HG03108 (cell line): Measurements from ENCODE around the gene ZNF776.
"Not testable (repeated sequence)": the region's sequence is repeated elsewhere in the genome, so short reads cannot be mapped to it uniquely, and the experiment has no call there.

ENCODE experiments used
- ATAC-seq: cut with Tn5 transposase; IDR thresholded peaks from one replicate; pipeline ENCODE4 v1.9.1; 2021; ENCODE audit warnings: moderate library complexity; ENCODE audit not compliant: unreplicated experiment

ZNF776 gene

DNA sequence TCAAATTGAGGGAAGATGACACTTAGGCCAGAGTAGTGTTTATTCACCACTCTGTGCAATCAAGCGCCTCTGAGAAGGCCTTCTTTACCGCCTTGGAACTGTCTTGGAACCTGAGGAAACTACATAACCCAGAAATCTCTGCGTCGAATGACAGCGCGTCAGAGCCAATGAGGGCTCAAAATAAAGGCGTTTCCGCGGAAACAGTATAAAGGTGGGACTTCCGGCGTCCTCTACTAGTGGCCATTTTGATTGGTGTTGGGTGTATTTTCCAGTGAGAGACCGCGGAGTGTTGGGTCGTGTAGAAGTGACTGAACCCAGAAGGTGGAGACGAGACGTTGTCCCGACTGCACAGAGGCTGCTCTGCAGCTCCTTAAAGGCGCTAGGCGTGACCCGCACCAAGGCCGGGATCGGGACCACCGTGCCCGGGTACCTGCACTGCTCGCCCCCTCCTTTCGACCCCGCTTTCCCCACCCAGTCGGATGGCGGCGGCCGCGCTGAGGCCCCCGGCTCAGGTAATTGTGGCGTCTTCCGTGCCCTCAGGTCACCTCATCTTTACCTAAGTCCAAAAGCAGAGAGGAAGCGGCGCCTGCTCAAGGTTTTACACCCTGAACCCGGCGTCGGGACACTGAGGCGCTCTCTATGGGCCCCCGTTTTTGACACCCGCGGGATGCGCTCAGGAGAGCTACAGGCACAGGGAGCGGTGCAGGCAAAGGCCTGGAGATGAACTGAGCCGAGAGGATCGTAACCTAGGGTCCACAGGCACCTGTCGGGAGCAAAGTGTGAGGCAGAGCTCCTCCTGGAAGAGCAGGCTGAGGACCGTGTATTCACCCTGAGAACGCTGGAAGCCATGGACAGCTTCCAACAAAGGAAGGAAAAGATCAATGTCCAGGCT lies at the start of gene ZNF776:
Gene ZNF776 (plus strand): TSS at position 236 of the 892 bp plus-strand sequence. CDS start 244 bp downstream, at position 480.
- ATAC-seq = peak; percentile 99

DNA sequence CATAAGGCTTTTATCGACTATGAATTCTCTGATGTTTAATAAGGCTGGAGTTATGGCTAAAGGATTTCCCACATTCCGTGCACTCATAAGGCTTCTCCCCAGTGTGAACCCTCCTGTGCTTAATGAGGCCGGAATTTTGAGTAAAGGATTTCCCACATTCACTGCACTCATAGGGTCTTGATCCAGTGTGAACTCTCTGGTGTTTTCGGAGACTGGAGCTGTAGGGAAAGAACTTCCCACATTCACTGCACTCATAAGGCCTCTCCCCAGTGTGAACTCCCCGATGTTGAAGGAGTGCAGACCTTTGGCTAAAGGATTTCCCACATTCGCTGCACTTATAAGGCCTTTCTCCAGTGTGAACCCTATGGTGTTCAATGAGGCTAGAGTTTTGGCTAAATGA lies 45.0 kb upstream of the ZNF776 start:
- no peak for ATAC-seq

DNA sequence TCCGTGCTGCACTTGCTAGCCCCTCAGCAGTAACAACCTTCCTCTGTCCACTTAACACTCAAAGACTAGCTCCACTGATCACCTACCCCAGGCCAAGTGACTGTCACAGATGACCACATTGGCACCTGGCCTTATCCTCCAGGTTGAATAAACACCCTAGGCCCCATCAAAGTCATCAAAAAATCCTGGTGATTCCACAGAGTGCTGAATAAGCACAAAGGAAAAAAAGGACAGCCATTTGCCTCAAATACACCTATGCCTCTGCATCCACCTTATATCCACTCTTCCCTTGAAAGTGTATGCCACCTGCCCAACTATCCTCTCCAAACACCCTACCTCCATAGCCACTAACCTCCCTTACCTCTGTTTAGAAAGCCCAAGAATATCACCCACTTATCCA lies 40.3 kb upstream of the ZNF776 start:
- no peak for ATAC-seq

DNA sequence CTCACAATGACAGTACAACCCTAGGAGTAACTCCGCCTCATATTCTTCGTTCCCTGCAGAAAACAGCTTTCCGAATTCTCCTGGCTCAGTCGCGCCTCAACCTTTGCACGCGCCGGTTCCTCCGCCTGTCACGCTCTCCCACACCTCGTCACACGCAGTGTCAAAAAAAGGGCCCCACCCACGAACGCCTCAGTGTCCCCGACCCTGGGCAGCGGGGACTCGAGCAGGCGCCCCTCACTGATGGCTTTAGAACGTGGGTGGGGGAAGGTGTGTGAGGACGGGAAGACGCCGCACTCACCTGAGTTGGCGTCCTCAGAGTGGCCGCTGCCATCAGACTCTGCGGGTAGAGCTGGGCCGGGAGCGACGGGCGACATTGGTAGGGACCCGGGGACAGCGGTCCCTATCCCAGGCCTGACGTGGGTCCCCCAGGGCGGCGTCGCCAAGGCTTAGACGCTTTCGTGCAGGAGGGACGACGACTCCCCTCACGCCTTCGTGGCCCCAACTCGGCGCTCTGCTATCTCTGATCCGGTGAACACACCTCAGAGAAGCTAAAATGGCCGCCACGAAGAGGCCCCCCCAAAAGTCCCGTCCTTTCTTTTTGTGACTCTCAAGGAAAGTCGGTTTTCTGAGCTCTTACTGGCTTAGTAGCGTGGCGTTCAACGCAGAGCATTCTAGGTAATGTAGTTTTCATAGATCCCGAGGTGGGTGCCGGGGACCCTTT lies 37.8 kb upstream of the ZNF776 start, which contains the start of gene ZNF154:
Gene ZNF154 (minus strand): TSS at position 564 of the 721 bp plus-strand sequence. CDS start 233 bp downstream, at position 331.
- ATAC-seq = no peak

DNA sequence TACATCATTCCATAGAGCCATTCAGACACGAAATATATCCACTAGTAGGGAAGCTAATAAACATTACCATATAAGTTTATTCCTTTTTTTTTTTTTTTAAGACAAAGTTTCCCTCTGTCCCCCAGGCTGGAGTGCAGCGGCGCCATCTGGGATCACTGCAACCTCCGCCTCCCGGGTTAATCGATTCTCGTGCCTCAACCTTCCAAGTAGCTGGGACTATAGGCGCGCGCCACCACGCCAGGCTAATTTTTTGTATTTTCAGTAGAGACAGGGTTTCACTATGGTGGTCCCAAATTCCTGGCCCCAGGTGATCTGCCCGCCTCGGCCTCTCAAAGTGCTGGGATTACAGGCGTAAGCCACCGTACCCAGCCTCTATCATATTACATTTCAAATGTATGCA lies 37.0 kb upstream of the ZNF776 start:
- ATAC-seq = no peak

DNA sequence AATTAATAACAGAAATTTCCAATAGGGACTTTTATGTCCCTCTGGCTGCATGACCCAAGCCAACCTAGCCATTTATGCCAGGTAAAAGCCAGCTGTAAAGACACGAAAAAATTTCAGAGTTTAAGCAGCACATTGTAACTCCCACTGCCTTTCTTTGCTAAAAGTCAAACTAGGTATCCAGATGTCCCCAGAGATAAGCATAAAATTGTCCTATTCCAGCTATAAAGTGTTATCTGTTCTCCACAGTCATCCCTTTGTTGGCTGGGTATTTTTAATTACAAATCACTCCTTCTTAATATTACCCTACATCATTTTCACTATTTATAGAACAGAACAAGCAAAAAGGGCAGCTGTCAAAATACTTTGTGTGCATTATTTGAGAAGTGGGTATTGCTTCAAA lies 34.4 kb upstream of the ZNF776 start:
- no peak for ATAC-seq

DNA sequence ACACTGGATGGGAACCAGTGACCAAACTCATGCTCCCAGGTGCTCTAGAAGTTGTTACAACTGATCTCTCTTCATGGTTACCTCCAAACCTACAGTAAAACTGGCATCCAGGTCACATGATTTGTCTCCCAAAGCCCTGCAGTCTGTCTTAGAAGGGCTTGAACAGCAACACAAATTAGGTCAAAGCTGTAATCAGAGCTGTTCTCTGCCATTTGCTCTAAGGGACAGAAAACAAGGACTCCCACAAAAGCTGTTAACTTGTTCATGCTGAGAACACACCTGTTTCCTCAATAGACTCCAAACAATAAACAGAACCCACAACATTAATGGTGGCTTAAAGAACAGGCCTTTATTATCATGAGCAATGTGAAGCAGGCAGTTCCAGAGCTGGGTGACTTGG lies 27.2 kb upstream of the ZNF776 start:
- ATAC-seq = no peak

DNA sequence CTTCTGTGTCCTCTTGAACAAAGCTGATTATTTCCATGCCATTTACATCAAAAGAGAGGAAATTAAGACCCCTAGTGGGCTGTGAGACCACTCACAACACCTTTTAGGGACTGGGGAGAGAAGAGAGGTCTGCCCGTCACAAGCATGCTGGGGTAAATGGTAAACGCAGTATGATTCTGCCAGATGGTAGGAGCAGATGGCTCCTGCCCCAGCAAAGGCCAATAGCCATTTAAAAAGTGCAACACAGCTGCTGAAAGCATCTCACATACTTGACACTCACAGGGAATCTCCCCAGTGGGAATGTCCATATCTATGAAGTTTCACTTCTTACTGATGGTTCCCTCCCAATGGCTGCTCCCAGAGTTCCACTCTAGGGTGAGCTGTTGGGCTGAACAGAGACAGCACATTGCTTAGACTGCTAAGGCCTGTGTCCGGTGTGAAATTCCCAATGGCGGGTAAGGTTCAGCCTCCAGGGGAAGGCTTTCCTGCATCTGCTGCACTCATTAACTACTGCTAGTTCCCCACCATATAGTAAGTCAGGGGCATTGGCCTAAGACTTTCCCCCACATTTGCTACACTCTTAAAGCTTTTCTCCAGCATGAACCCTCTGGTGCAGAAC lies 26.6 kb upstream of the ZNF776 start:
- ATAC-seq = no peak

DNA sequence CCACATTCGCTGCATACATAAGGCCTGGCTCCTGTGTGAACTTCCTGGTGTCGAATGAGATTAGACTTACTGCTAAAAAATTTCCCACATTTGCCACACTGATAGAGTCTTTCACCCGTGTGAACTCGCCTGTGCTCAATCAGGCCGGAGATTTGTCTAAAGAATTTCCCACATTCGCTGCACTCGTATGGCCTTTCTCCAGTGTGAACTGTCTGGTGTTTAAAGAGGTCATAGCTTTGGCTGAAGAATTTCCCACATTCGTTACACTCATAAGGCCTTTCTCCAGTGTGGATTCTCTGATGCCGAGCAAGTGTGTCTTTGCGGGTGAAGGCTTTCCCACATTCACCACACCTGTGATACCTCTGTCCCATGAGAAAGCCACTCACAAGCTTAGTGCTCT lies 25.7 kb upstream of the ZNF776 start:
- no peak for ATAC-seq

DNA sequence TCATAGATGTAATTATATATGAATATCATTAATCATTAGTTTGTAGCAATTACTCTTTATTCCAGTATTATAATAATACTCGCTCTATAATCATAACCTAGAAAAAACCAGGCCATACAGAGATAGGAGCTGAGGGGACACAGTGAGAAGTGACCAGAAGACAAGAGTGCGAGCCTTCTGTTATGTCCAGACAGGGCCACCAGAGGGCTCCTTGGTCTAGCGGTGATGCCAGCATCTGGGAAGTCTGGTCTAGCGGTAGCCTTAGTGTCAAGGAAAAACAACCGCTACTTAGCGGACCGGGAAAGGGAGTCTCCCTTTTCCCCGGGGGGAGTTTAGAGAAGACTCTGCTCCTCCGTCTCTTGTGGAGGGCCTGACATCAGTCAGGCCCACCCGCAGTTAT lies 8.3 kb upstream of the ZNF776 start:
- not testable (repeated sequence) for ATAC-seq

DNA sequence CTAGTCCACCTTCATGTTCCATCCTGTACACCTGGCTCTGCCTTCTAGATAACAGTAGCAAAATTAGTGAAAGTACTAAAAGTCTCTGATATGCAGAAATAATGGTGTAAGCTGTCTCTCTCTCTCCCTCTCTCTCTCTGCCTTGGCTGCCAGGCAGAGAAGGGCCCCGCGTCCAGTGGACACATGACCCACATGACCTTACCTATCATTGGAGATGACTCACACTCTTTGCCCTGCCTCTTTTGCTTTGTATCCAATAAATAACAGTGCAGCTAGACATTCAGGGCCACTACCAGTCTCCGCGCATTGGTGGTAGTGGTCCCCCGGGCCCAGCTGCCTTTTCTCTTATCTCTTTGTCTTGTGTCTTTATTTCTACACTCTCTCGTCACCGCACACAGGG lies 7.8 kb upstream of the ZNF776 start:
- ATAC-seq = not testable (repeated sequence)

DNA sequence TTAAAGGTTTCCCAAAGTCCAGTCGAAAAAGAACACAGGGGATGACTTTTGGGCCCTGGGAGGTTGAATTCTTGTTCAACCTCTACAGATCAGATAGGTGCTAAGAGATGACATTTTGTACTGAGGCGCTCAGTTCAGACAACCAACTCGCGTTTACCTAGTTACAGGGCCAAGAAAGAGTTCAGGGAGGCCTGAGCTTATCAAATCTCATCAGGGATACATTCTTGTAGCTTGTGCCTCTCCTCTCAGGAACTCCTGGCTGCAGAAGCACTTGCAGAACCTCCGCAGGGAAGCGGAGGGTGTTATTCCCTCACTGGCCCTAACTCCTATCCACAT lies 825 bp downstream of the ZNF776 start:
- no peak for ATAC-seq

DNA sequence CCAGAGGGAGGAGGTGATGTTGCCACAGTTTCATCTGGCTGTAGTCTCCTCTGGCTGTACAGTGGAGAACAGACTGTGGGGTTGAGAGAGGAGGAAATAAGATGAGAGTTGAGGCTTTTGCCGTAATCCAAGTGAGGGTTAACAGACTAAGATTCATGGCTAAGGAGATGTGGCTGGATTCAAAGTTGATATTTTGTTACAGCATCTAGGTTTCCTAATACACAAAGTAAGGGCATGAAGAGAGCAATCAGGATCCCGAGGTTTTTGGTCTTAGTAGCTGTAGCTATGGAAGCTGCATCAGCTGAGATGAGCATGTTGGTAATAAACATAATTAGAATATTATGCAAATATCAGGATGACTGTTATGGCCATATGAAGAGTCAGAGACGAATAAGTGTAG lies 1.4 kb downstream of the ZNF776 start:
- ATAC-seq = no peak

DNA sequence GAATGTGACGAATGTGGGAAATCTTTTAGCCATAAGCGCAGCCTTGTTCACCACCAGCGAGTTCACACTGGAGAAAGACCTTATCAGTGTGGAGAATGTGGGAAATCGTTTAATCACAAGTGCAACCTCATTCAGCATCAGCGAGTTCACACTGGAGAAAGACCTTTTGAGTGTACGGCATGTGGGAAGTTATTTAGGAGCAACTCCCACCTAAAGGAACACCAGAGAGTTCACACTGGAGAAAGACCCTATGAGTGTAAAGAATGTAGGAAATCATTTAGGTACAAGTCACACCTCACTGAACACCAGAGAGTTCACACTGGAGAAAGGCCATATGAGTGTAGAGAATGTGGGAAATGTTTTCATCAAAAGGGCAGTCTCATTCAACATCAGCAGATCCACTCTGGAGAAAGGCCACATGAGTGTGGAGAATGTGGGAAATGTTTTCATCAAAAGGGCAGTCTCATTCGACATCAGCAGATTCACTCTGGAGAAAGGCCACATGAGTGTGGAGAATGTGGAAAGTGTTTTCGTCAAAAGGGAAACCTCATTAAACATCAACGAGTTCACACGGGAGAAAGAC lies 7.6 kb downstream of the ZNF776 start:
- no peak for ATAC-seq

DNA sequence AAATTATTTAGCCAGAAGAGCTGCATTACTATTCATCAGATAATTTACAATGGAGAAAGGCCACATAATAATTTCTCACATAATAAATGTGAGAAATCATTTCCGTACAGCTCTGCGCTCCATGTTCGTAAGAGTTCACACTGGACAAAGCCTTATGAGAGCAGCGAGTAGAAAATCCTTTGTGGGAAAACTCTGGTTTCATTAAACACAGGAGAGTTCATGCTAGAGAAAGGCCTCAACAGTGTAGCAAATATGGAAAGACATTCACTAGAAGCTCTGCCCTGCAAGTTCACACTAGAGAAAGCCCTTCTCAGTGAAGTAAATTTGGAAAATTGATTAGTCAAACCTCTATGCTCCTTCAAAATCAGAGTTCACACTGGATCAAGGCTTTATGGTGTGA lies 8.4 kb downstream of the ZNF776 start:
- no peak for ATAC-seq

DNA sequence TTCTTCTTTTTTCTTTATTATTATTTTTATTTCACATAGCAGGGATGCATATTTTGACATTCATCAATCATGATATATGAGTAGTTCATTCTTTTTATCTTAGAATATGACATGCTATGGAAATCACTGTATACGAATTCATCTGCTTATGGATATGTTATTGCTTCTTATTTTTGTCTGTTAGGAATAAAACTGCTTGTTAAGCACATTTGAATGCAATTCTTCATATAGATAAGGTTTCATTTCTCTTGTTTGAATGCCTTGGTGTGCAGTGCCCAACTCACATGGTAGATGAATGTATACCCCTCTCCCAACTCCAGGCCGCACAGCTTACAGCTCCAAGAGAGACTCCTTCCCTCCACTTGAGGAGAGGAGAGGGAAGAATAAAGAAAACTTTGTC lies 11.3 kb downstream of the ZNF776 start:
- ATAC-seq = no peak

DNA sequence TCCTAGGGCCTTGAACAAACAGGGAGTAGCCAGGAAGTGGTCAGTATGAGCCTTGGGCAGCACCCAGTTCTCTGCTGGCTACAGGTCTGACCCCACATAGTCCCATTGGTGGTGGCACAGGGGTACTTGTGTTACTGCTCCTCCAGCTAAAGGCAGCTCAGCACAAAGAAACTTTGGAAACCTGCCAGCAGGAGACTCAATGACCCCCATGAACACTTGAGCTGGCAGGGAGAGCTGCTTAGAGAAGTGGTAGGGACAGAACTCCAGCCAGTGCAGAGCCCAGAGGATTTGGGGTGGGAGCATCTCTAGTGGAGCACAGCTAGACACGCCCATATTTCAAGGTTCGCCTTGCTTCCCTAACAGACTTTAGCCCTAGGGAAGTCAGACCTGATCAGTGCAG lies 12.5 kb downstream of the ZNF776 start:
- ATAC-seq = no peak

DNA sequence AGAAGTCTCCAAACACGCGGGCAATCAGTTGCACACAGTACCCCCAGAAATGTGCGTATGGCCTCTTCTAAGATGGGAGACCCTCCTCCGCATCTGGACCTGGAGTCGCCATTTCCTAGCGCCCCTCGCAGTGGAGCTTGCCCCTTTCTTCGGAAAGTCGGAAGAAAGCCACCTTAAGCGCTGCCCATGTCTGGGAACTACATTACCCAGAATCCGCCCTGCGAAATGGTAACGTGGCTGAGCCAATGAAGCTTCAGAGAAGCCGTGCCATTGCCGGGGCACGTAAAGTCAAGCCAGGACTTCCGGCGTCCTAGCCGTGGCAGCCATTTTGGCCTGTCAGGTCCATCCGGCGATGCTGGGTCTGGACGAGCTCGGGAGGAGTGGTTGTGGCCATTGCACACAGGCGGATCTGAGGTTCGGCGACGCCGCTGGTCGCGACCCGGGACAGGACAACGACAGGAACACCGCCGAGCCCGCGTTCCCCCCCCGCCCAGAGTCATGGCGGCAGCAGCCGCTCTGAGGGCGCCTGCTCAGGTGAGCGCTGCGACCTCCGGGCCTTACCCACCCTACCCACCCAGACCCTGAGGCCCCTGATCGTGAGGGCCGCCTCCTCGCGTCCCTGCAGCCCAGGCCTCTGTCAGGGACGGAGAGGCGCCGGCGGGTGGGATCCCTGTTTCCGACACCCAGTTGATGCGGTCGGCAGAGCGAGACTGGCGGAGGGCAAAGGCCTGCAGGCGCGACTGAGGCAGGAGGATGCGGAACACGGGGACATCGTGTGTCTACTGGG lies 22.9 kb downstream of the ZNF776 start, which contains the start of gene ZNF586:
Gene ZNF586 (plus strand): TSS at position 332 of the 787 bp plus-strand sequence. CDS start 167 bp downstream, at position 499.
- peak; percentile 99 for ATAC-seq

DNA sequence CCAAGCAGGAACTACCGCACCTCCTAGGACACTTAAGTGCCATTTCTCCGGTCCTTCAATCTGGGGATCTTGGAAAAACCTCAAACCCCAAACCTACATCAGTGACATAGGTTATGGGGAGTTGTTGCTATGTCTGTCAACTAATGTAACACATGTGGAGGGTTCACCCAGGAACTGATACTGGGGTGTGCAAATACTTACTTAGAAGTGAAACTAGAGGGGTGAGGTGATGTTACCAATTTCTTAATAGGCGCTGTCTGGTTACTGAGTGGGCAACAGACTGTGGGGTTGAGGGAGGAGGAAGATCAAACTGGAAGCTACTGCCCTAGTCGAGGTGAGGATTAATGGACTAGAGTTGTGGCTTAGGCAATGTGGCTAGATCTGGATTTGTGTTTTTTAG lies 24.8 kb downstream of the ZNF776 start:
- ATAC-seq = no peak

DNA sequence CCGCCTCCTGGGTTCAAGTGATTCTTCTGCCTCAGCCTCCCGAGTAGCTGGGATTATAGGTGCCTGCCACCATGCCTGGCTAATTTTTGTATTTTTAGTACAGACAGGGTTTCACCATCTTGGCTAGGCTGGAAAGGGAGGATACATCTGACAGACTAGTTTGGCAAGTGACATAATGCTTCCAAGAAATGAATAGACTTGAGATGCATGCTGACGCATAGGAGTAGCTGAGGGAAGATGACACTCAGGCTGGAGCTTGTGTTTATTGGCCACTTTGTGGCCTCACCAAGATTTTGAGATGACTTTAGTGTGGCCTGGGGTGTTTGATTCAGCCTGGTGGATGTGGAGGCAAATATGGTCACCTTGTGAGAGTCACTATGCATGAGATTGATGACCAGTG lies 26.9 kb downstream of the ZNF776 start:
- ATAC-seq = no peak
